H1 (cell line): ENCODE results near the gene TRAP1. TPM values are rescaled to one million over a fixed set of nuclear protein-coding genes. Genes with fewer than 3 reads are reported as not detected.

Experiments used
- CTCF ChIA-PET: fragments of 300-600 bp; sonication (Branson Sonifier 250); formaldehyde crosslinking; loops from one replicate; lab custom pipeline; 2021; ENCODE audit not compliant: partially characterized antibody; lab: Charles Lee
- POLR2A ChIA-PET: fragments of 300-600 bp; sonication (Branson Sonifier 250); formaldehyde crosslinking; loops from one replicate; lab custom pipeline; 2021; ENCODE audit warnings: inconsistent platforms; ENCODE audit not compliant: partially characterized antibody; lab: Charles Lee
- DNase-seq, 2 experiments: peaks; one replicate each; pipeline versions ENCODE4 v3.0.0 to v3.0.0-alpha.2; 2010 to 2022; ENCODE audit warnings: low spot score in 2 of 2, low read depth in 1 of 2, mixed read lengths in 1 of 2
- FAIRE-seq: peaks from 2 replicates; lab custom pipeline; 2011; peaks lifted over from hg19 to GRCh38; lab: Jason Lieb, UNC
- H2AFZ ChIP-seq: 2 replicates; pipeline ENCODE4 v1.8.1; 2012; ENCODE audit warnings: low read length, inconsistent platforms
- H2AK5ac ChIP-seq: 2 replicates; pipeline ENCODE4 v1.6.1; 2013; ENCODE audit warnings: low read depth, low read length
- H2BK120ac ChIP-seq: replicated peaks from 2 replicates; pipeline ENCODE3; 2013; ENCODE audit warnings: low read depth, low read length, inconsistent platforms
- H2BK12ac ChIP-seq: 2 replicates; pipeline ENCODE4 v1.6.1; 2013; ENCODE audit warnings: low read depth, low read length
- H2BK15ac ChIP-seq: 2 replicates; pipeline ENCODE4 v1.6.1; 2013; ENCODE audit warnings: low read length
- H2BK20ac ChIP-seq: 2 replicates; pipeline ENCODE4 v1.6.1; 2013; ENCODE audit warnings: low read length
- H2BK5ac ChIP-seq: 2 replicates; pipeline ENCODE4 v1.6.1; 2013; ENCODE audit warnings: low read depth, low read length
- H3K14ac ChIP-seq: 2 replicates; pipeline ENCODE4 v1.6.1; 2013; ENCODE audit warnings: inconsistent platforms; ENCODE audit not compliant: insufficient read length
- H3K18ac ChIP-seq: 2 replicates; pipeline ENCODE4 v1.6.1; 2013; ENCODE audit warnings: low read length; ENCODE audit errors: extremely low read depth
- H3K23ac ChIP-seq: 2 replicates; pipeline ENCODE4 v1.6.1; 2013; ENCODE audit warnings: inconsistent platforms; ENCODE audit not compliant: insufficient read length
- H3K23me2 ChIP-seq: 2 replicates; pipeline ENCODE4 v1.6.1; 2013; ENCODE audit warnings: low read depth, low read length
- H3K27ac ChIP-seq: 2 replicates; pipeline ENCODE4 v1.6.1; 2011; ENCODE audit warnings: low read depth, low read length, inconsistent platforms
- H3K27me3 ChIP-seq, 4 experiments: replicated peaks in 1 of 4; 1 replicate in 1 of 4; 2 replicates in 3 of 4; pipeline versions ENCODE4 v1.6.1 to v1.8.1; 2011 to 2013; ENCODE audit warnings: low read length in 3 of 4, mild to moderate bottlenecking in 3 of 4, inconsistent platforms in 2 of 4, mixed read lengths in 2 of 4, moderate library complexity in 1 of 4; ENCODE audit not compliant: control insufficient read depth in 3 of 4, insufficient read depth in 3 of 4; ENCODE audit errors: extremely low read depth in 1 of 4
- H3K36me3 ChIP-seq, 4 experiments: 2 replicates each; pipeline versions ENCODE4 v1.6.1 to v1.8.1; 2011 to 2013; ENCODE audit warnings: mild to moderate bottlenecking in 4 of 4, low read length in 3 of 4, moderate library complexity in 2 of 4, control low read depth in 1 of 4, inconsistent platforms in 1 of 4; ENCODE audit not compliant: insufficient read depth in 4 of 4, control insufficient read depth in 2 of 4
- H3K4ac ChIP-seq: replicated peaks from 2 replicates; pipeline ENCODE3; 2013; ENCODE audit warnings: low read length, low read depth, mixed read lengths, inconsistent platforms; ENCODE audit not compliant: insufficient read length
- H3K4me1 ChIP-seq, 4 experiments: replicated peaks in 1 of 4; 1 replicate in 1 of 4; 2 replicates in 3 of 4; pipeline versions ENCODE4 v1.6.1 to v1.8.1; 2011 to 2013; ENCODE audit warnings: low read length in 3 of 4, inconsistent platforms in 2 of 4, mixed read lengths in 1 of 4; ENCODE audit not compliant: insufficient read depth in 4 of 4, control insufficient read depth in 3 of 4
- H3K4me2 ChIP-seq, 2 experiments: 2 replicates each; pipeline versions ENCODE4 v1.6.1 to v1.8.1; 2011 to 2013; ENCODE audit warnings: low read depth in 2 of 2, low read length in 2 of 2, control low read depth in 1 of 2, inconsistent platforms in 1 of 2, mild to moderate bottlenecking in 1 of 2; ENCODE audit not compliant: insufficient read depth in 1 of 2
- H3K4me3 ChIP-seq, 4 experiments: fragments of 200-600, 300-600 bp in 1 of 4; sonication (generic), shearing (Covaris generic), sonication (Bioruptor Twin) in 1 of 4; 2 replicates each; pipeline versions ENCODE4 v1.5.1 to v1.8.1; 2011 to 2016; ENCODE audit warnings: low read length in 4 of 4, low read depth in 3 of 4, control low read depth in 2 of 4, inconsistent platforms in 2 of 4, mild to moderate bottlenecking in 2 of 4, mixed read lengths in 1 of 4, moderate library complexity in 1 of 4; ENCODE audit not compliant: insufficient read depth in 2 of 4; ENCODE audit errors: extremely low read depth in 1 of 4
- H3K56ac ChIP-seq: replicated peaks from 2 replicates; pipeline ENCODE3; 2013; ENCODE audit warnings: low read depth, mild to moderate bottlenecking, mixed read lengths, low read length, inconsistent platforms; ENCODE audit not compliant: insufficient read length
- H3K79me1 ChIP-seq: 2 replicates; pipeline ENCODE4 v1.6.1; 2013; ENCODE audit warnings: low read depth, low read length, control low read depth
- H3K79me2 ChIP-seq, 2 experiments: 2 replicates each; pipeline versions ENCODE4 v1.6.1 to v1.8.1; 2012 to 2013; ENCODE audit warnings: low read length in 2 of 2, mild to moderate bottlenecking in 2 of 2, inconsistent platforms in 1 of 2; ENCODE audit not compliant: insufficient read depth in 2 of 2, control insufficient read depth in 1 of 2
- H3K9ac ChIP-seq, 4 experiments: replicated peaks in 1 of 4; 1 replicate in 1 of 4; 2 replicates in 3 of 4; pipeline versions ENCODE4 v1.6.1 to v1.8.1; 2011 to 2013; ENCODE audit warnings: low read depth in 3 of 4, low read length in 3 of 4, control low read depth in 2 of 4, mild to moderate bottlenecking in 2 of 4, moderate library complexity in 2 of 4, inconsistent platforms in 1 of 4; ENCODE audit errors: extremely low read depth in 1 of 4
- H3K9me3 ChIP-seq, 2 experiments: 2 replicates each; pipeline versions ENCODE4 v1.6.1 to v1.8.1; 2012 to 2013; ENCODE audit warnings: mild to moderate bottlenecking in 2 of 2, moderate library complexity in 2 of 2, control low read depth in 1 of 2, inconsistent platforms in 1 of 2, low read depth in 1 of 2, low read length in 1 of 2, mixed read lengths in 1 of 2; ENCODE audit not compliant: insufficient read depth in 2 of 2
- H4K20me1 ChIP-seq, 2 experiments: replicated peaks in 1 of 2; 2 replicates each; pipeline versions ENCODE3 to v1.8.1; 2011 to 2013; ENCODE audit warnings: inconsistent platforms in 2 of 2, low read length in 2 of 2, mild to moderate bottlenecking in 1 of 2; ENCODE audit not compliant: insufficient read depth in 2 of 2, control insufficient read depth in 1 of 2
- H4K5ac ChIP-seq: 2 replicates; pipeline ENCODE4 v1.6.1; 2013; ENCODE audit warnings: low read length, low read depth, mixed read lengths, inconsistent platforms; ENCODE audit not compliant: insufficient read length
- H4K8ac ChIP-seq: 2 replicates; pipeline ENCODE4 v1.8.0; 2013; ENCODE audit warnings: mild to moderate bottlenecking, moderate library complexity, low read length, inconsistent platforms; ENCODE audit not compliant: insufficient read depth; ENCODE audit errors: extremely low read depth
- H4K91ac ChIP-seq: replicated peaks from 2 replicates; pipeline ENCODE3; 2013; ENCODE audit warnings: low read length, mixed read lengths, inconsistent platforms; ENCODE audit not compliant: insufficient read length
- BACH1 ChIP-seq: IDR thresholded peaks from 2 replicates; pipeline ENCODE4 v1.6.1; 2012; ENCODE audit warnings: low read length, improper control_type of control experiment
- CEBPB ChIP-seq: IDR thresholded peaks from 2 replicates; pipeline ENCODE4 v1.6.1; 2012; ENCODE audit warnings: low read depth, low read length
- CHD2 ChIP-seq: IDR thresholded peaks from 2 replicates; pipeline ENCODE4 v1.6.1; 2012; ENCODE audit warnings: low read length, improper control_type of control experiment
- FOSL1 ChIP-seq: IDR thresholded peaks from 2 replicates; pipeline ENCODE4 v1.6.1; 2011; ENCODE audit warnings: mild to moderate bottlenecking, low read depth, low read length, moderate library complexity; ENCODE audit not compliant: insufficient read depth
- GABPA ChIP-seq: IDR thresholded peaks from 2 replicates; pipeline ENCODE4 v1.6.1; 2011; ENCODE audit warnings: mild to moderate bottlenecking, low read length, moderate library complexity, borderline replicate concordance; ENCODE audit not compliant: insufficient read depth
- GTF2F1 ChIP-seq: IDR thresholded peaks from 2 replicates; pipeline ENCODE4 v1.6.1; 2012; ENCODE audit warnings: low read depth, low read length, improper control_type of control experiment, borderline replicate concordance
- JUN ChIP-seq: IDR thresholded peaks from 2 replicates; pipeline ENCODE4 v1.6.1; 2011; ENCODE audit warnings: low read depth, mild to moderate bottlenecking, improper control_type of control experiment, low read length
- JUND ChIP-seq: IDR thresholded peaks from 2 replicates; pipeline ENCODE4 v1.6.1; 2011; ENCODE audit warnings: mild to moderate bottlenecking, improper control_type of control experiment, low read length
- KDM1A ChIP-seq: fragments of 200-600, 300-600 bp; sonication (generic); IDR thresholded peaks from 2 replicates; pipeline ENCODE4 v1.7.1; 2016; ENCODE audit warnings: mild to moderate bottlenecking, low read length, borderline replicate concordance
- PHF8 ChIP-seq: fragments of 200-600 bp; sonication (generic); conservative IDR thresholded peaks from 2 replicates; pipeline ENCODE4 v1.7.1; 2012; ENCODE audit warnings: low read depth, mild to moderate bottlenecking, inconsistent platforms, low read length, moderate library complexity
- POLR2AphosphoS5 ChIP-seq: IDR thresholded peaks from 2 replicates; pipeline ENCODE4 v1.6.1; 2011; ENCODE audit warnings: low read depth, low read length
- RBBP5 ChIP-seq: IDR thresholded peaks from 2 replicates; pipeline ENCODE4 v1.7.1; 2012; ENCODE audit warnings: low read depth, mild to moderate bottlenecking, inconsistent platforms, low read length, moderate library complexity, borderline replicate concordance
- SIRT6 ChIP-seq: IDR thresholded peaks from one replicate; pipeline ENCODE4 v1.7.1; 2012; ENCODE audit warnings: low read length, inconsistent platforms
- SP4 ChIP-seq: IDR thresholded peaks from 2 replicates; pipeline ENCODE4 v1.6.1; 2012; ENCODE audit warnings: low read length, inconsistent platforms
- SRF ChIP-seq: IDR thresholded peaks from 2 replicates; pipeline ENCODE4 v1.6.1; 2011; ENCODE audit warnings: mild to moderate bottlenecking, low read depth, low read length, moderate library complexity
- TEAD4 ChIP-seq: IDR thresholded peaks from 2 replicates; pipeline ENCODE4 v1.6.1; 2012; ENCODE audit warnings: low read depth, low read length, inconsistent platforms, mixed read lengths
- WGBS, 2 experiments: shearing (Covaris generic) in 1 of 2; methylation state at CpG; one replicate each; pipeline versions ENCODE4 v1.1.6 to v1.1.7; 2013 to 2015; ENCODE audit warnings: low lambda C conversion rate in 2 of 2, mixed read lengths in 2 of 2, inconsistent platforms in 1 of 2, low coverage in 1 of 2, missing lambda C conversion rate in 1 of 2; ENCODE audit not compliant: insufficient replicate concordance in 2 of 2, insufficient coverage in 1 of 2, insufficient read length in 1 of 2; ENCODE audit errors: extremely low coverage in 1 of 2, missing lambda C conversion rate in 1 of 2; 5-methylcytosine and 5-hydroxymethylcytosine counted together
- polyA plus RNA-seq, 7 experiments: library from polyadenylated mRNA; depleted of rRNA in 3 of 7; stranded (reverse) in 5 of 7; unstranded in 2 of 7; fragments of >200 nt in 5 of 7; fragments of 200-250 nt in 2 of 7; gene quantifications; 1 replicate in 5 of 7; 2 replicates in 1 of 7; 4 replicates in 1 of 7; pipeline versions ENCODE4 v1.2.1 to v1.2.3, GENCODE V29; 2011 to 2013; ENCODE audit warnings: missing spikeins in 2 of 7, mixed read lengths in 2 of 7
- total RNA-seq: library from RNA; stranded (reverse); fragmentation: NEBNext Ultra II Directional; extraction: Animal tissue kit (Norgen Biotek cat#: 25700); gene quantifications from 2 replicates; pipeline ENCODE4 v1.2.1, GENCODE V29; 2021

Gene TRAP1
- total and polyA plus RNA-seq, 2 of the 8 experiments (the other 6 are each of a cell fraction or from before 2014, with no cell fraction given): 215 to 283 TPM

GRCh38 chr16:3735541-3735940 lies 18.2 kb upstream of the TRAP1 start:
- H2BK15ac ChIP-seq: no peak overlapping the region
- no peaks in the 10 kb centered on the region for H3K27me3 ChIP-seq
- ChIA-PET POLR2A (no interaction called here), CTCF (no interaction called here)
- H2BK5ac ChIP-seq: no peak overlapping the region; the same call in 1 of the 2 replicates
- no peak overlapping the region for H3K4ac ChIP-seq
- no peaks in the 10 kb centered on the region; a peak in 1 of 7 replicates for H3K4me1 ChIP-seq
- H2AK5ac ChIP-seq: no peak overlapping the region
- peaks cover 24 to 60% (median 51%) of the 10 kb centered on the region in 4 experiments; a peak in 7 of 8 replicates for H3K36me3 ChIP-seq
- no peak overlapping the region for H2BK120ac ChIP-seq
- H3K18ac ChIP-seq: no peak overlapping the region
- H2BK20ac ChIP-seq: no peak overlapping the region
- no peaks in the 10 kb centered on the region for H3K9me3 ChIP-seq
- peaks cover 0 to 1% of the 10 kb centered on the region in 2 experiments for H4K20me1 ChIP-seq
- no peak overlapping the region for H3K56ac ChIP-seq
- no peak for FAIRE-seq
- H3K14ac ChIP-seq: no peak overlapping the region
- no peak for DNase-seq
- H4K91ac ChIP-seq: no peak overlapping the region
- no peaks in the 10 kb centered on the region for H3K79me2 ChIP-seq
- no peak overlapping the region for H4K8ac ChIP-seq
- H3K4me3 ChIP-seq: no peak overlapping the region
- no peak overlapping the region for H2AFZ ChIP-seq
- H3K27ac ChIP-seq: no peak overlapping the region
- no peak overlapping the region for H3K23ac ChIP-seq
- TF ChIP-seq TEAD4 (no peak), PHF8 (no peak), FOSL1 (no peak), POLR2AphosphoS5 (no peak), CHD2 (no peak), BACH1 (no peak), SIRT6 (no peak), JUND (no peak), SP4 (no peak), KDM1A (no peak), SRF (no peak), RBBP5 (no peak), GTF2F1 (no peak), CEBPB (no peak), GABPA (no peak), JUN (no peak)
- H3K79me1 ChIP-seq: no peaks in the 10 kb centered on the region; the same call in 1 of the 2 replicates
- no peak overlapping the region for H3K4me2 ChIP-seq
- 94% methylated on average over 13 of the region's 13 CpGs; no CpG with 5 or more reads in 1 of the 2 experiments for WGBS, 2 experiments
- no peak overlapping the region for H2BK12ac ChIP-seq
- H3K23me2 ChIP-seq: no peaks in the 10 kb centered on the region
- H3K9ac ChIP-seq: no peak overlapping the region
- no peak overlapping the region for H4K5ac ChIP-seq
